ENCODE results near the gene SVBP.
A peak's percentile ranks its signal among the peaks of the same experiment; 100 is the strongest.

Gene SVBP

GRCh38 chr1:42777852-42778251, 39.3 kb downstream of the SVBP start:
- peak; percentile 82 for TF ChIP-seq CTCF (conservative IDR thresholded peaks at IDR 0.05; ENCODE audit: low read depth, low read length)
- no peaks in the 10 kb centered on the region; the same call in 1 of the 2 replicates for H3K36me3 ChIP-seq (ENCODE audit: insufficient read depth)
- H3K27me3 ChIP-seq (ENCODE audit: insufficient read depth, low read depth) = no peaks in the 10 kb centered on the region
- H2AFZ ChIP-seq (ENCODE audit: low read depth) = no peak overlapping the region
- peaks cover 15% of the 10 kb centered on the region for H3K4me1 ChIP-seq (ENCODE audit: low read depth, poor library complexity, severe bottlenecking)
- H4K20me1 ChIP-seq (ENCODE audit: insufficient read depth) = no peaks in the 10 kb centered on the region
- no peak overlapping the region for H3K4me2 ChIP-seq
- no peak overlapping the region for H3K4me3 ChIP-seq (IDR thresholded peaks at IDR 0.05; ENCODE audit: insufficient read depth, low read depth, low read length)
- no peak overlapping the region for H3K27ac ChIP-seq
- no peak overlapping the region for H3K9ac ChIP-seq
- no peaks in the 10 kb centered on the region for H3K79me2 ChIP-seq (ENCODE audit: insufficient read depth, low read depth)

- no peak for TF ChIP-seq CTCF (conservative IDR thresholded peaks at IDR 0.05; ENCODE audit: low read depth, low read length)
- Histone ChIP-seq H3K36me3 (ENCODE audit: insufficient read depth) (no peaks in the 10 kb centered on the region; the same call in 1 of the 2 replicates), H3K4me1 (ENCODE audit: low read depth, poor library complexity, severe bottlenecking) (peaks cover 15% of the 10 kb centered on the region), H3K79me2 (ENCODE audit: insufficient read depth, low read depth) (peaks cover 8% of the 10 kb centered on the region; the same call in 1 of the 2 replicates), H3K27ac (no peak overlapping the region), H3K4me2 (no peak overlapping the region), H3K4me3 (IDR thresholded peaks at IDR 0.05; ENCODE audit: insufficient read depth, low read depth, low read length) (no peak overlapping the region), H3K27me3 (ENCODE audit: insufficient read depth, low read depth) (no peaks in the 10 kb centered on the region), H4K20me1 (ENCODE audit: insufficient read depth) (no peaks in the 10 kb centered on the region), H2AFZ (ENCODE audit: low read depth) (no peak overlapping the region), H3K9ac (no peak overlapping the region)
Measured at GRCh38 chr1:42776502-42776901, 40.7 kb downstream of the SVBP start.

DNA sequence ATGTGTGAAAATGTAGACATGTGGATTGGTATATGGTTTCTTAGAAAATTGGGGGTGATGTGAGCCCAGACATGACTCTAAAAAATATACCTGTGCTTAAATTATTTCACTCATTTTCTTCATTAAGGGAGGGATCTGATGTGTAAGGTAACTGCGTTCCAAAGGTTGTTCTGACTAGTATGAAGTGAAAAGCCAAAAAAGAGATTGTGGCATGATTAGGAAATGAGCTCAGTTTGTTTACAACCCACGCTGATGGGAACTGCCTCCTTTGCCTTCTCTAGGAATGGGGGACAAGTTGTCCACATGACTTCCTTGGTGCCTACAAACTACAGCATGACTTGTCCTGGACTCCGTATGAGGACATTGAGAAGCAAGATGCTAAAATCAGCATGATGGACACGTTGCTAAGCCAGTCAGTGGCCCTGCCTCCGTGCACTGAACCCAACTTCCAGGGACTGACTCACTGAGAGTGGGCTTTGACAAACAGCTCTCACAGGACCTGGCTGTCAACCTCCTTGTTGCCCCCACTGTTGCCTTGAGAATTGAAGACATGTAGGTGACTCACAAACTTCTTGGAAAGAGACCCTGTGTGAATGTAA, 42.2 kb downstream of the SVBP start:
- no peak overlapping the region for H2AFZ ChIP-seq (ENCODE audit: low read depth)
- peaks cover 12% of the 10 kb centered on the region; the same call in 1 of the 2 replicates for H3K79me2 ChIP-seq (ENCODE audit: insufficient read depth, low read depth)
- H3K4me1 ChIP-seq (ENCODE audit: low read depth, poor library complexity, severe bottlenecking) = peaks cover 12% of the 10 kb centered on the region
- H3K4me2 ChIP-seq = no peak overlapping the region
- H3K27me3 ChIP-seq (ENCODE audit: insufficient read depth, low read depth) = no peaks in the 10 kb centered on the region
- H3K27ac ChIP-seq = no peak overlapping the region
- no peaks in the 10 kb centered on the region; the same call in 1 of the 2 replicates for H3K36me3 ChIP-seq (ENCODE audit: insufficient read depth)
- H4K20me1 ChIP-seq (ENCODE audit: insufficient read depth) = no peaks in the 10 kb centered on the region
- TF ChIP-seq CTCF (conservative IDR thresholded peaks at IDR 0.05; ENCODE audit: low read depth, low read length) = no peak
- H3K9ac ChIP-seq = no peak overlapping the region
- no peak overlapping the region for H3K4me3 ChIP-seq (IDR thresholded peaks at IDR 0.05; ENCODE audit: insufficient read depth, low read depth, low read length)

GRCh38 chr1:42773420-42773819, 43.8 kb downstream of the SVBP start:
- H4K20me1 ChIP-seq (ENCODE audit: insufficient read depth) = no peaks in the 10 kb centered on the region
- peaks cover 3% of the 10 kb centered on the region for H3K4me1 ChIP-seq (ENCODE audit: low read depth, poor library complexity, severe bottlenecking)
- H3K9ac ChIP-seq = no peak overlapping the region
- no peak for TF ChIP-seq CTCF (conservative IDR thresholded peaks at IDR 0.05; ENCODE audit: low read depth, low read length)
- H3K27me3 ChIP-seq (ENCODE audit: insufficient read depth, low read depth) = no peaks in the 10 kb centered on the region
- no peak overlapping the region for H2AFZ ChIP-seq (ENCODE audit: low read depth)
- peaks cover 27% of the 10 kb centered on the region; the same call in 1 of the 2 replicates for H3K79me2 ChIP-seq (ENCODE audit: insufficient read depth, low read depth)
- H3K4me2 ChIP-seq = no peak overlapping the region
- H3K27ac ChIP-seq = no peak overlapping the region
- H3K36me3 ChIP-seq (ENCODE audit: insufficient read depth) = no peaks in the 10 kb centered on the region; the same call in 1 of the 2 replicates
- H3K4me3 ChIP-seq (IDR thresholded peaks at IDR 0.05; ENCODE audit: insufficient read depth, low read depth, low read length) = no peak overlapping the region

All from KMS-11 (cell line).